H9 (cell line): ENCODE results near the gene TMEM80. TPM values are rescaled to one million over a fixed set of nuclear protein-coding genes. Genes with fewer than 3 reads are reported as not detected.
A peak's percentile ranks its signal among the peaks of the same experiment; 100 is the strongest.

Experiments used
- DNase-seq: peaks from one replicate; pipeline ENCODE4 v3.0.0-alpha.2; 2017
- H2AFZ ChIP-seq: one replicate; pipeline ENCODE4 v1.6.1; 2013; ENCODE audit warnings: mild to moderate bottlenecking, low read length, control low read depth, moderate library complexity
- H2AK5ac ChIP-seq: 2 replicates; pipeline ENCODE4 v1.6.1; 2013; ENCODE audit warnings: low read length, control low read depth, mixed read lengths; ENCODE audit not compliant: insufficient read length
- H2BK120ac ChIP-seq: one replicate; pipeline ENCODE4 v1.6.1; 2013; ENCODE audit warnings: low read depth, mild to moderate bottlenecking, low read length, control low read depth, inconsistent platforms; ENCODE audit not compliant: poor library complexity, severe bottlenecking
- H2BK12ac ChIP-seq: 2 replicates; pipeline ENCODE4 v1.6.1; 2013; ENCODE audit warnings: low read length, control low read depth, mixed read lengths, low read depth; ENCODE audit not compliant: insufficient read length
- H2BK15ac ChIP-seq: 2 replicates; pipeline ENCODE4 v1.6.1; 2013; ENCODE audit warnings: low read depth, low read length, control low read depth
- H2BK20ac ChIP-seq: one replicate; pipeline ENCODE4 v1.6.1; 2013; ENCODE audit warnings: low read depth, mild to moderate bottlenecking, low read length, control low read depth, inconsistent platforms; ENCODE audit not compliant: poor library complexity, severe bottlenecking
- H2BK5ac ChIP-seq: 2 replicates; pipeline ENCODE4 v1.6.1; 2013; ENCODE audit warnings: low read length, control low read depth, mixed read lengths; ENCODE audit not compliant: insufficient read length
- H3K14ac ChIP-seq: 2 replicates; pipeline ENCODE4 v1.6.1; 2013; ENCODE audit warnings: low read length, control low read depth; ENCODE audit not compliant: insufficient read depth
- H3K18ac ChIP-seq: 2 replicates; pipeline ENCODE4 v1.6.1; 2013; ENCODE audit warnings: low read depth, mild to moderate bottlenecking, mixed read lengths, low read length, control low read depth; ENCODE audit not compliant: insufficient read length
- H3K23ac ChIP-seq: 2 replicates; pipeline ENCODE4 v1.6.1; 2013; ENCODE audit warnings: low read length, control low read depth, mixed read lengths, low read depth; ENCODE audit not compliant: insufficient read length
- H3K23me2 ChIP-seq: 2 replicates; pipeline ENCODE4 v1.6.1; 2013; ENCODE audit warnings: low read depth, mild to moderate bottlenecking, mixed read lengths, low read length, control low read depth; ENCODE audit not compliant: insufficient read length, poor library complexity, severe bottlenecking
- H3K27ac ChIP-seq: 2 replicates; pipeline ENCODE4 v1.5.1; 2013; ENCODE audit warnings: low read length, control low read depth, mixed read lengths, low read depth; ENCODE audit not compliant: insufficient read length
- H3K27me3 ChIP-seq: 2 replicates; pipeline ENCODE4 v1.6.1; 2013; ENCODE audit warnings: low read length, control low read depth, inconsistent platforms; ENCODE audit not compliant: insufficient read depth
- H3K4ac ChIP-seq: 2 replicates; pipeline ENCODE4 v1.6.1; 2013; ENCODE audit warnings: low read depth, mild to moderate bottlenecking, control low read depth, inconsistent platforms, low read length, moderate library complexity
- H3K4me1 ChIP-seq: 2 replicates; pipeline ENCODE4 v1.6.1; 2013; ENCODE audit warnings: low read length, control low read depth, inconsistent platforms; ENCODE audit not compliant: insufficient read depth
- H3K4me2 ChIP-seq: 2 replicates; pipeline ENCODE4 v1.6.1; 2013; ENCODE audit warnings: low read length, control low read depth, mixed read lengths; ENCODE audit not compliant: insufficient read length, insufficient read depth
- H3K56ac ChIP-seq: 2 replicates; pipeline ENCODE4 v1.6.1; 2013; ENCODE audit warnings: low read depth, mild to moderate bottlenecking, mixed read lengths, low read length, control low read depth; ENCODE audit not compliant: insufficient read length
- H3K79me1 ChIP-seq: 2 replicates; pipeline ENCODE4 v1.6.1; 2013; ENCODE audit warnings: low read depth, mild to moderate bottlenecking, moderate library complexity, low read length, control low read depth, inconsistent platforms; ENCODE audit not compliant: insufficient read depth, poor library complexity, severe bottlenecking
- H3K79me2 ChIP-seq: 2 replicates; pipeline ENCODE4 v1.6.1; 2013; ENCODE audit warnings: low read length, control low read depth, inconsistent platforms; ENCODE audit not compliant: insufficient read depth
- H3K9ac ChIP-seq: 2 replicates; pipeline ENCODE4 v1.6.1; 2013; ENCODE audit warnings: low read length, control low read depth, mixed read lengths; ENCODE audit not compliant: insufficient read length; ENCODE audit errors: extremely low read depth
- H3K9me3 ChIP-seq: one replicate; pipeline ENCODE4 v1.6.1; 2013; ENCODE audit warnings: low read depth, low read length, inconsistent platforms; ENCODE audit not compliant: control insufficient read depth
- H3T11ph ChIP-seq: one replicate; pipeline ENCODE4 v1.6.1; 2013; ENCODE audit warnings: mild to moderate bottlenecking, low read length, control low read depth, inconsistent platforms
- H4K20me1 ChIP-seq: one replicate; pipeline ENCODE4 v1.6.1; 2013; ENCODE audit not compliant: control insufficient read depth, insufficient read length, insufficient read depth
- H4K5ac ChIP-seq: 2 replicates; pipeline ENCODE4 v1.6.1; 2013; ENCODE audit warnings: low read depth, mild to moderate bottlenecking, mixed read lengths, low read length, control low read depth; ENCODE audit not compliant: insufficient read length
- H4K8ac ChIP-seq: replicated peaks from 2 replicates; pipeline ENCODE4 v1.6.1; 2013; ENCODE audit warnings: low read length, control low read depth, mixed read lengths, low read depth; ENCODE audit not compliant: insufficient read length
- H4K91ac ChIP-seq: 2 replicates; pipeline ENCODE4 v1.6.1; 2013; ENCODE audit warnings: low read depth, mild to moderate bottlenecking, moderate library complexity, mixed read lengths, low read length, control low read depth; ENCODE audit not compliant: insufficient read length
- H3K27ac Mint-ChIP-seq, 3 experiments: 2 replicates in 2 of 3; 3 replicates in 1 of 3; pipeline ENCODE4 v1.8.0; 2020 to 2021; ENCODE audit warnings: mixed read lengths in 3 of 3, mild to moderate bottlenecking in 1 of 3, moderate library complexity in 1 of 3
- H3K27me3 Mint-ChIP-seq: 2 replicates; pipeline ENCODE4 v1.8.0; 2021; ENCODE audit warnings: low read depth, mild to moderate bottlenecking, moderate library complexity, mixed read lengths
- H3K36me3 Mint-ChIP-seq, 3 experiments: 2 replicates in 2 of 3; 3 replicates in 1 of 3; pipeline ENCODE4 v1.8.0; 2020 to 2021; ENCODE audit warnings: low read depth in 3 of 3, mixed read lengths in 3 of 3; ENCODE audit not compliant: insufficient read depth in 1 of 3
- H3K4me1 Mint-ChIP-seq, 2 experiments: 2 replicates each; pipeline ENCODE4 v1.8.0; 2020; ENCODE audit warnings: mixed read lengths in 2 of 2
- H3K4me3 Mint-ChIP-seq, 2 experiments: 2 replicates in 1 of 2; 3 replicates in 1 of 2; pipeline ENCODE4 v1.8.0; 2020 to 2021; ENCODE audit warnings: mild to moderate bottlenecking in 2 of 2, mixed read lengths in 2 of 2, moderate library complexity in 1 of 2
- H3K9me3 Mint-ChIP-seq, 2 experiments: 2 replicates in 1 of 2; 3 replicates in 1 of 2; pipeline ENCODE4 v1.8.0; 2020; ENCODE audit warnings: mild to moderate bottlenecking in 2 of 2, mixed read lengths in 2 of 2, moderate library complexity in 1 of 2
- WGBS: extraction: QIAGEN DNeasy Blood & Tissue Kit; methylation state at CpG from one replicate; pipeline ENCODE4 v1.1.7; 2013; ENCODE audit warnings: missing lambda C conversion rate, low lambda C conversion rate, mixed read lengths; ENCODE audit not compliant: insufficient read length; ENCODE audit errors: extremely low coverage; 5-methylcytosine and 5-hydroxymethylcytosine counted together
- total RNA-seq: library from RNA; stranded (reverse); gene quantifications from 2 replicates; pipeline ENCODE4 v1.2.1, GENCODE V29; 2021
- TF ChIP-seq, protein P1 (sequence below): fragments of 200-600 bp; sonication (generic); conservative IDR thresholded peaks from 3 replicates; pipeline ENCODE4 v1.8.0; 2021; ENCODE audit warnings: antibody characterized with exemption, mild to moderate bottlenecking

Gene TMEM80
- total RNA-seq, 1 experiment from 2014 or later, result 23.6 TPM

DNA sequence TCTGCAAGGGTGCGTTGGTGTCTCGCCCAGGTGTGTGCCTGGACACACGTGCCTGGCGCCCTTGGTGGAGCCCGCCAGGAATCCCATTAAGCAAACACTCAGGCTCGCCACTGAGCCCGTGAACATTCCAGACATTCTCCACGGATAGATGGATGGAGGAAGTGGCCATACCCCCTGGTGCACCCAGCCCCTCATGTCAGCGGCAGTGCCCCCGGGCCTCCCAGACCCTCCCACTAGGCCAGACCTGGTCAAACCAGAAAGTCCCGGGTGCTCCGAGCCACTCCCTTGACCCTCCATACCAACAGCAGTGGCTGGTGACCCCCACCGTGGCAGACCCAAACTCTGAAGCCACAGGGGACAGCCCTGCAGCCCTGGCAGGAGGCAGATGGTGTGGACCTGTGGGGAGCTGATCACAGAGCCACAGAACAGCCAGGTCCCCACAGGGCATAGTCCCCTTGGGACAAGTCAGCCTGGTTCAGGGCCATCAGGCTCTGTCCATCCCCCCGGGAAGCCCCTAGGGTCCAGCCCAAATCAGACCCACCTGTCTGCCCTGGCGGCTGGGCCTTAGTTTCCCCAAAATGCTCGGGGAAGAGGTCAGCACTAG is 12.3 kb downstream of the TMEM80 start:
- Histone ChIP-seq H4K91ac (no peak overlapping the region), H3K18ac (no peak overlapping the region), H3K4me2 (no peak overlapping the region), H3K27me3 (no peaks in the 10 kb centered on the region), H3K79me1 (no peaks in the 10 kb centered on the region), H3K23ac (no peak overlapping the region), H4K8ac (no peak overlapping the region), H3K4me1 (peaks cover 5% of the 10 kb centered on the region; the same call in 1 of the 2 replicates), H3K14ac (no peak overlapping the region), H3K23me2 (peaks cover 3% of the 10 kb centered on the region), H3T11ph (no peak overlapping the region), H2BK15ac (no peak overlapping the region), H4K5ac (no peak overlapping the region), H2BK5ac (no peak overlapping the region), H3K79me2 (no peaks in the 10 kb centered on the region), H3K56ac (no peak overlapping the region), H3K9ac (no peak overlapping the region), H3K4ac (no peak overlapping the region), H2BK120ac (no peak overlapping the region), H3K27ac (no peak overlapping the region), H4K20me1 (no peaks in the 10 kb centered on the region), H2AK5ac (no peak overlapping the region), H2AFZ (no peak overlapping the region), H3K9me3 (no peaks in the 10 kb centered on the region), H2BK12ac (no peak overlapping the region), H2BK20ac (no peak overlapping the region)
- H3K27me3 Mint-ChIP-seq, result no peaks in the 10 kb centered on the region
- H3K9me3 Mint-ChIP-seq, result no peaks in the 10 kb centered on the region
- DNase-seq, result peak; percentile 49
- no CpG with 5 or more reads among the region's 16 CpGs for WGBS
- H3K4me1 Mint-ChIP-seq, result peaks cover 15 to 33% of the 10 kb centered on the region in 2 experiments
- peaks cover 0 to 6% (median 0%) of the 10 kb centered on the region in 3 experiments; a peak in 1 of 7 replicates for H3K36me3 Mint-ChIP-seq
- TF ChIP-seq, protein P1, sequence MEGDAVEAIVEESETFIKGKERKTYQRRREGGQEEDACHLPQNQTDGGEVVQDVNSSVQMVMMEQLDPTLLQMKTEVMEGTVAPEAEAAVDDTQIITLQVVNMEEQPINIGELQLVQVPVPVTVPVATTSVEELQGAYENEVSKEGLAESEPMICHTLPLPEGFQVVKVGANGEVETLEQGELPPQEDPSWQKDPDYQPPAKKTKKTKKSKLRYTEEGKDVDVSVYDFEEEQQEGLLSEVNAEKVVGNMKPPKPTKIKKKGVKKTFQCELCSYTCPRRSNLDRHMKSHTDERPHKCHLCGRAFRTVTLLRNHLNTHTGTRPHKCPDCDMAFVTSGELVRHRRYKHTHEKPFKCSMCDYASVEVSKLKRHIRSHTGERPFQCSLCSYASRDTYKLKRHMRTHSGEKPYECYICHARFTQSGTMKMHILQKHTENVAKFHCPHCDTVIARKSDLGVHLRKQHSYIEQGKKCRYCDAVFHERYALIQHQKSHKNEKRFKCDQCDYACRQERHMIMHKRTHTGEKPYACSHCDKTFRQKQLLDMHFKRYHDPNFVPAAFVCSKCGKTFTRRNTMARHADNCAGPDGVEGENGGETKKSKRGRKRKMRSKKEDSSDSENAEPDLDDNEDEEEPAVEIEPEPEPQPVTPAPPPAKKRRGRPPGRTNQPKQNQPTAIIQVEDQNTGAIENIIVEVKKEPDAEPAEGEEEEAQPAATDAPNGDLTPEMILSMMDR, result no peak
- peak overlapping the region; percentile 14 to 48; a peak in 1 of 5 replicates for H3K4me3 Mint-ChIP-seq
- H3K27ac Mint-ChIP-seq, result no peak overlapping the region
